LoVo (cell line): ENCODE measurements around the gene MLIP.
"Not testable (repeated sequence)": the region's sequence is repeated elsewhere in the genome, so short reads cannot be mapped to it uniquely, and the experiment has no call there.

Experiments
- DNase-seq: peaks from one replicate; pipeline ENCODE4 v3.0.0-alpha.2; 2016; ENCODE audit warnings: low spot score

MLIP gene

GRCh38 chr6:54140811-54141210, 29.6 kb downstream of the MLIP start:
- no peak for DNase-seq

GRCh38 chr6:54142889-54143519, 31.8 kb downstream of the MLIP start:
- no peak for DNase-seq

- DNase-seq = no peak
Measured at GRCh38 chr6:54151861-54152260, 40.6 kb downstream of the MLIP start.

DNA sequence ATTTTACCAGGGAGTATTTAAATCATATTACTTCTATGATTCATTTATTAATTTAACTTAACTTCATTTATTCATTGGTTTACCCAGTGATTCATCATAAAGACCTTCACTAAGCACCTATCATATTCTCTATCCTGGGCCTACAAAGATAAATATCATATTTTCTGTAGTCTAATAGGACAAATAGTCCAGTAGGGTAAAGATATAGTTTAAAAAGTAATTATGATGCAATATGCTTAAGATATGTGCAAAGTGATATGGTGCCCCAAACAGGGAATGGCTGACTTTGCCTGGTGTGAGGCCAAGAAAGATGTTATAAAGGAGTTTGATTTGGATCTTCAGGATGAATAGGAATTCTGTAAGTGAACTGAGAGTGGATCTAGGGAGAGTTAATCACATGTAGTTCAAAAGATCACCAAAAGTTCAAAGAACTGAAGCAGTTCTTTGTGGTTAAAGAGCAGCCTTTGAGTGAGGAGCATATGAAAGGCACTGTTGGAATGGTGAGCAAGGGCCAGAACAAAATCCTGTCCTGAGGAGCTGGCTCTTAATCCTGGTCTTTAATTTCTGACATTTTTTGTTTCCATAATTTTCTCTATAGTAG, 45.5 kb downstream of the MLIP start:
- DNase-seq = no peak

DNA sequence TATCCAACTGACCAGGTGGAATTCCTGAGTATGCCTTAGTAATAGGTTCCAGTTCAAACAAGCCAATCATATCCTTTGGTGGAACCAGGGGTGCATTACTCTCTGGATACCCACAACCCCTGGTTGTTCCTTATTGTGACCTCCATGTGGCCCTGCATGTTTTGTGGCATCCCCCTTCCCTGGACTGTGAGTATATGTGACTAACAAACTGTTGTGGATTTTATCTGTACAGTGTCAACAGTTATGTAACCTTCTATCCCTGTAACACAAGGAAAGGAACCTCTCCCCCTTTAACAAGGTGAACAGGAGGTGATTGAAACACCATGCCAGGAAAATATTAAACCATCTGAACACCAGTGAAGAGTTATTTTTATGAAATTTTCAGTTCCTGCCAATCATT, 46.2 kb downstream of the MLIP start:
- DNase-seq = no peak

GRCh38 chr6:54173089-54173488, 61.8 kb downstream of the MLIP start:
- DNase-seq = no peak

GRCh38 chr6:54179152-54179551, 67.9 kb downstream of the MLIP start:
- no peak for DNase-seq

DNA sequence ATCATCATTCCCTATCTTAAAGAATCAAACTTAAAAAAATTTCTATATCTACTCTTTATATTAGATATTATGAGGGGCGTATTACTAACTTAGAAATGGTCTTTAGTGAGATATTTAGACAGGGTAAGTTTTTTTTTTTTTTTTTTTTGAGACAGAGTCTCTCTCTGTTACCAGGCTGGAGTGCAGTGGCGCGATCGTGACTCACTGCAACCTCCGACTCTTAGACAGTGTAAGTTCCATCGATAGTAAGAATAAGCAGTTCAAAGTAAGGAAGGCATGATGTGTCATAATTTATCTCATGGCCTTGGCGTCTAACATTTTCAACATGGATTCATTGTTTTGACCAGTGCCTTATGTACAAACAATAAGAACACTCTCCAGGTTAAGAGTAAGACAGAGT, 72.4 kb downstream of the MLIP start:
- no peak for DNase-seq

- DNase-seq = no peak
Measured at GRCh38 chr6:54185885-54186284, 74.6 kb downstream of the MLIP start.

DNA sequence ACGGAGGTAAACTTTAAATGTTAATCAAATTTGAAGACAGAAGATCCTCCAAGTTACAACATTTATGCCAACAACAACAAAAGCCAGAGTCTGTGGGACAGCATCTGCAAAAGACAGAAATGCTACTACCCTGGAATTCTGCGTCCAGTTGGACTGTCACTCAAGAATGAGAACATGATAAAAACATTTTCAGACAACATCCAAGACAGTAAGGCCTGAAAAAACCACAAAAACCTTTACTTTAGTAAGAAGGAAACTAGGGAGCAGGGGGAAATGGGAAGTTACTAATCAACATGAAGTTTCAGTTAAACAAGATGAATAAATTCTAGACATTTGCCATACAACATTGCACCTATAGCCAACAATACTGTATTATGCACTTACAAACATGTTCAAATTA, 77.6 kb downstream of the MLIP start:
- DNase-seq = no peak

DNA sequence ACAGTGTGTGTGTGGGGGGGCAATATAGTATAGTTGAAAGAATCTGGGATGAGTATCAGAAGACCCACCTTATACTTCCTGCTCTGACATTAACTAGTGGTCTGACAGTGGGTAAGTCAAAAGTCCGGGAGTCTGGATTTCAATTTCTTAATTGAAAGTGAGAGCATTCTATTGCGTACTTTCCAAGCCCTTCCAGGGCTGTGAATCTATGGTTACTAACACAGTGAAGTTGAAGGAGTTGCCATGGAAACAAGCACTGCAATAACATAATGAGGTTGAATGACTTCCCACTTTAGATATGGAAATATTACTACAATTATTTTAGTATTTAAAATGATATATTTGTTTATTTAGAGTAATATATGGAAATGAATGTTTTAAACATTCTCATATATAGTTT, 80.2 kb downstream of the MLIP start:
- no peak for DNase-seq

- no peak for DNase-seq
Measured at GRCh38 chr6:54192993-54193392, 81.8 kb downstream of the MLIP start.

DNA sequence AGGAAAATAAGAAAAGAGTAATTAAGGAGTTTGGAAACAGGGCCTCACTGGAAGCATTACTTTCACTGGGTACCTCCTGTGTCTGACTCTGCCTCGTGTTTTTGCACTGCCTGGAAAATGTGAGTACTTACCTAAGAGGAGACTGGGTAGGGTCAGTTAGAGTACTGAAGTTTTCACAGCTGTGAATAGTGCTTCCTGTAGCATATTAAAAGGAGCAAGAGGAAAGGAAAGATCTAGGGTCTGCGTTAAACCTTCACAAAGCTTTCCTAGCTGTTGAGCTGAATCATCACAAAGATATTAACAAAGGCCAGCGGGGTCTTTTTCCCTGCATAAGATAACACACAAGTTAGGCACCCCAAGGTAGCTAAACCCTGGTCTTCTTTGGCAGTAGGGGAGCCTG, 82.3 kb downstream of the MLIP start:
- DNase-seq = no peak

DNA sequence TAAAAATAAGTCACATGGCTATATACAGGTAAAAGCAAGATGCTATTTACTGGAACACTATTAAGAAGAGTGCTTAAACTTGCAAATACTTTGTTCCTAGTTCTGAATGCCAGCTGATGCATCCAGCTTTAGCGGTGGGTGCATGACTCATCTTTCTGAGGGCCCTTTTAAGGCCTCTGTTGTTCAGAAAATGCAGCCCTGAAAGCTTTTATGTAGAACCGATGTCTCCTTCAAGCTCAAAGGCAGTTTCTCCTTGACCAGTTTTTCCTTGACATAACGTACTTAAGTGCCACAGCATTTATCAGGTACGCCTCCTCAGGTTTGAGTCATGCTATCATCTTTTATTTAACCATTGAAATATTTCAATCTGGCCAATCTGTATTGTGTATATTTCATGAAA, 82.8 kb downstream of the MLIP start:
- DNase-seq = no peak

GRCh38 chr6:54195637-54196036, 84.4 kb downstream of the MLIP start:
- no peak for DNase-seq

DNA sequence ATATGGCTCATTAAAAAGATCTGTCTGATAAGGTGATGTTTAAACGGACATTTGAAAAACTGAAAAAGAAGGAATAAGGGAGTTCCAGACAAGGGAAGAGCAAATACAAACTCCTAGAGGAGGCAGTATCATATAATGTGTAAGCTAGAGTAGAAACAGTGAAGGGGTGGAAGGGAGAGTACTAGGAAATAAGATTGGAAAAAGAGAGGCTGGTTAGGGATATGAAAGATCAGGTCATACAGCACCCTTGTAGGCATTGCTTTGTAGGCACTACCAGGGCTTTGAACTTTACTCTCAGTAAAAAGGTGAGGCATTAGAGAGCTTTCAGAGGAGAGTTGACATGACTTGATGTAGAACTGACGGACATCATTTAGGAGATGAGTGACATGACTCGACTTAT, 85.7 kb downstream of the MLIP start:
- DNase-seq = no peak

GRCh38 chr6:54198134-54198533, 86.9 kb downstream of the MLIP start:
- no peak for DNase-seq

DNA sequence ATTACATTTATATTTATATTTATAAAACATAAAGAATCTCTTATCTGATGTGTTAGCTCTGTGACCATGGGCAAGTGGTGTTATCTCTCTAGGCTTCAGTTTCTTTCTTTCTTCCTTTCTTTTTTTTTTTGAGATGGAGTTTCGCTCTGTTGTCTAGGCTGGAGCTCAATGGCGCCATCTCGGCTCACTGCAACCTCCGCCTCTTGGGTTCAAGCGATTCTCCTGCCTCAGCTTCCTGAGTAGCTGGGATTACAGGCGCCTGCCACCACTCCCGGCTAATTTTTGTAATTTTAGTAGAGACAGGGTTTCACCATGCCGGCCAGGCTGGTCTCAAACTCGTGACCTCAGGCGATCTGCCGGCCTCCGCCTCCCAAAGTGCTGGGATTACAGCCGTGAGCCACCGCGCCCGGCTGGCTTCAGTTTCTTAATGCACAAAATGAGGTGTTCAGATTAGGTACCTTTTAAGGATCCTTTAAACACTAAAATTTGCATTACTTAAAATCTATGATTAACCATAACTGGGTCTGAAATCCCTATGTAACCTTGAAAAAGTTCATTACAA, 92.3 kb downstream of the MLIP start:
- not testable (repeated sequence) for DNase-seq

DNA sequence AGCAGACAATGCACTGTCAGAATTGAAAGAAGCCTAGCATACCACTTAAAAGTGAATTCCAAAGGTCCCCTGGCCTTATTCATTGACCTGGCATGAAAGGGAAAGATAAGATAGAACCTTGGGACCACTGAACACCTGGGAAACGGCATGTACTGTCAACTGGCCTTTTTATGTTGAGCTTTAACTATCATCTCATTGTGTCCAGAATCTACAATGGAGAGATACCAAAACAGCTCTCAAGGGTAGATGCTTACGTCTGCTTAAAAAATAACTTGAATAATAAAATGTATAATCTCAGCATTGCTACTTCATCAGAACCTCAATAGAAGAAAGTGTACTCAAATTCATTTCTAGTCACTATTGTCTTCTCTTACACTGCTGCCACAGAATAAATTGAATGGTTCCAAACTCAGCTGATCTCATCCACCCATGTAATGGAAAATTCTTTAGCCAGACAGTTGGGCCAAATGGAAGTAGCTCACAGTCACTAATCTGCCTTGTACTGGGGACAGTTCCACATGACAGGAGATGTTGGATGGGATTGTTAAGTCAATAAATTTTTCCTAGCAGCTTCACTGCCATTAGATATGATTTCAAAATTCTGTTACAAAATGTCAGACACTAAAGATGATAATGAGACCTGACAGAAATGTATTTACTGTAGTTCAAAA, 93.8 kb downstream of the MLIP start:
- DNase-seq = no peak

DNA sequence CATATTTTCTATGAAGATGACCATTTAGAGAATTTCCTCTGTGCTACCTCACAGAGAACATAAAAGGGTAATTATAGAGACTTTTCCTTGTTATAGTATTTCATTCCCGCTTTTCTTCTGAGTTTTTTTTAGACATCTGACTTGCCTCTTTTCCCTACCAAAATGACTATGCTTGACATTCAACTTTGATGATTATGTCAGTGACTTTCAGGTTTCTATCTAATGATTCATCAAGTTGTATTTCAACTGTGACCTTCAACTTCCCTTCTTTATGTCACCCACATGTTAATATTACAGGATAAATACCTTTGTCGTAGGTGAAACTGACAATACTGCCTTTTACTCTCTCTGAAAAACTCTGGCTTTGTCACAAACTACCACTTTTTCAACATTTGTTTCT, 95.3 kb downstream of the MLIP start:
- no peak for DNase-seq

DNA sequence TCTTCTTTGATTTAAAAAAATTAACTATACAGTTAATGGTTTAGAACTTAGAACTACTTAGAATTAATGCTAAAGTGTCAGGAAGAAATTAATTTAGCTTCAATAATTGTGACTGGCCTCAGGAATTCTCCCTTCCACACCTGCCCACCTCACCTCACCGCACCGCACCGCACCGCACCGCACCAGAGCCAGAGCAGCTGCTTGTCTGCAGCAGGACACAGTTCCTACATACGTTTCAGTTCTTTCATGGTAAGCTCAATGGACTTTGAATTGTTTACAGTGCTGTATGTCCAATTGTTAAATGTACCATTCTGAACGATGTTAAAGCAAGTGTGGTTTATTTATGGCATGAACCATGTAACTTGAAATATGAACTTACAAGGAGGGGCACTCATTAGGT, 98.7 kb downstream of the MLIP start:
- DNase-seq = not testable (repeated sequence)

- no peak for DNase-seq
Measured at GRCh38 chr6:54214286-54214685, 103.0 kb downstream of the MLIP start.

DNA sequence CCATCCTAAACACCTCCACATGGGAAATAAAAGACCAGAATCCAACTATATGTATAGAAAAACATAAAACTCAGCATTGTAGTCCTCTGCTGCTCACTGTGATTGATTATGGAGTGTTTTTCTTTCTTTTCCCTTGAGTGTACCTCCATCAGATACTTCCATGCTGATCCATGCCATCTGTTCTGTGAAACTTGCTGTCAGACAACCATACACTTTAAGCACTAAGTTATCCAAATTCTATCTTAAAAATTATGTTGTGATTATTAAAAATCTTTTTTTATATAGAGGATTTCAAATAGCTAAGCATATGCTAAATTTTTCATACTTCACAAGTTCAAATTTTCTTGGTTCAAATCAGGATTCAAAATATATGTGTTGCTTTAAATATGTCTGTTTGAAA, 105.1 kb downstream of the MLIP start:
- no peak for DNase-seq
